Liver (tissue), 3 donors: ENCODE data around the gene TM7SF2.

ENCODE experiments used
- JUND ChIP-seq, 2 donors: IDR thresholded peaks; 2 replicates each; pipeline ENCODE4 v1.6.1; 2016; ENCODE audit warnings: antibody characterized with exemption in 2 of 2
- MAX ChIP-seq: IDR thresholded peaks from 2 replicates; pipeline ENCODE4 v1.6.1; 2016; ENCODE audit warnings: antibody characterized with exemption
- RAD21 ChIP-seq, 2 donors: IDR thresholded peaks; 2 replicates each; pipeline ENCODE4 v1.6.1; 2016; ENCODE audit warnings: antibody characterized with exemption in 2 of 2, mild to moderate bottlenecking in 2 of 2
- SP1 ChIP-seq: IDR thresholded peaks from 2 replicates; pipeline ENCODE4 v1.6.1; 2018; ENCODE audit warnings: antibody characterized with exemption, mild to moderate bottlenecking
- YY1 ChIP-seq: IDR thresholded peaks from 2 replicates; pipeline ENCODE4 v1.6.1; 2016; ENCODE audit warnings: antibody characterized with exemption, mild to moderate bottlenecking
- TF ChIP-seq, protein P1 (sequence below): fragments of 150-350 bp; IDR thresholded peaks from 2 replicates; pipeline ENCODE4 v1.5.1; 2017; ENCODE audit warnings: improper control_type of control experiment, low read depth, low read length; ENCODE audit not compliant: missing input control
- donor health status: healthy.
- donor health status: healthy.

GRCh38 chr11:65121865-65122696 lies 10.4 kb downstream of the TM7SF2 start, which contains the start of the genes FAU and MRPL49:
- TF ChIP-seq, protein P1, sequence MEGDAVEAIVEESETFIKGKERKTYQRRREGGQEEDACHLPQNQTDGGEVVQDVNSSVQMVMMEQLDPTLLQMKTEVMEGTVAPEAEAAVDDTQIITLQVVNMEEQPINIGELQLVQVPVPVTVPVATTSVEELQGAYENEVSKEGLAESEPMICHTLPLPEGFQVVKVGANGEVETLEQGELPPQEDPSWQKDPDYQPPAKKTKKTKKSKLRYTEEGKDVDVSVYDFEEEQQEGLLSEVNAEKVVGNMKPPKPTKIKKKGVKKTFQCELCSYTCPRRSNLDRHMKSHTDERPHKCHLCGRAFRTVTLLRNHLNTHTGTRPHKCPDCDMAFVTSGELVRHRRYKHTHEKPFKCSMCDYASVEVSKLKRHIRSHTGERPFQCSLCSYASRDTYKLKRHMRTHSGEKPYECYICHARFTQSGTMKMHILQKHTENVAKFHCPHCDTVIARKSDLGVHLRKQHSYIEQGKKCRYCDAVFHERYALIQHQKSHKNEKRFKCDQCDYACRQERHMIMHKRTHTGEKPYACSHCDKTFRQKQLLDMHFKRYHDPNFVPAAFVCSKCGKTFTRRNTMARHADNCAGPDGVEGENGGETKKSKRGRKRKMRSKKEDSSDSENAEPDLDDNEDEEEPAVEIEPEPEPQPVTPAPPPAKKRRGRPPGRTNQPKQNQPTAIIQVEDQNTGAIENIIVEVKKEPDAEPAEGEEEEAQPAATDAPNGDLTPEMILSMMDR, result no peak
- TF ChIP-seq JUND (IDR thresholded peaks at IDR 0.05) (peak in 1 of 2 donors; percentile 20), MAX (peak; percentile 84), YY1 (peak; percentile 98), RAD21 (IDR thresholded peaks at IDR 0.05) (peak; percentile 54 to 68), SP1 (peak; percentile 86)
